Measurements from ENCODE around the gene PDE7B.

The PDE7B gene

GRCh38 chr6:135922746-135923145 lies 71.2 kb downstream of the PDE7B start:
- no peak for DNase-seq (ENCODE audit: extremely low read depth in 1 of 2, low read depth in 1 of 2)

- DNase-seq (ENCODE audit: extremely low read depth in 1 of 2, low read depth in 1 of 2) = no peak
Measured at GRCh38 chr6:135932651-135933050, 81.2 kb downstream of the PDE7B start.

DNA sequence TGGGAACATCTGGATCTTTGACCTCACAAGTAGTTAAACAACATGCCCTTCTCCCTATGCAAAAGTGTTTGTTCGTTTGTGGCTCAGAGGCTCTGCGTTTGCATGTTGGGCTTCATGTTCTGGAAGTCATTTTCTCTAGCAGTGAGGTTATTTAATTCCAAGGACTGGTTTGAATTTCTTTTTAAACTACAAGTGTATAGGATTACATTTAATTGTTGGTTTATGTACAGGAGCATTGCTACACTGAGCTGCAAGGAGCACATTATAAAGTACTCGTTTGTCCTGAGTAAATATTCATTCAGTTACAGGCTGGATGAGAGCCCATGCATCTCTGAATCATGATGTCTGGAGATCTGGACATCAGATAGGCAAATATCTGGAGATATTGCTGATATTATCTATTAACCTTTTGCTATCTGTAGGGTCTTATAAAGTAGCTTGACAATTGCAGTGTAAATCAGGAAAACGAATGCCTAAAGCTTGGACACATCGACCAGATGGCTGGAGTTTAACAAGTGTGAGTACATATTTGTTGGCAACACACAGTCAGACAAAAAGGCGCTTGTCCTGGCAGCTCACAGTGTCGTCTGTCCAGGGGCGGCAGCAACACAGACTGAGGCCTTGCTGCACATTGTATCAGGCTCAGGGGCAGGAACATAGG lies 84.6 kb downstream of the PDE7B start:
- no peak for DNase-seq (ENCODE audit: extremely low read depth in 1 of 2, low read depth in 1 of 2)

DNA sequence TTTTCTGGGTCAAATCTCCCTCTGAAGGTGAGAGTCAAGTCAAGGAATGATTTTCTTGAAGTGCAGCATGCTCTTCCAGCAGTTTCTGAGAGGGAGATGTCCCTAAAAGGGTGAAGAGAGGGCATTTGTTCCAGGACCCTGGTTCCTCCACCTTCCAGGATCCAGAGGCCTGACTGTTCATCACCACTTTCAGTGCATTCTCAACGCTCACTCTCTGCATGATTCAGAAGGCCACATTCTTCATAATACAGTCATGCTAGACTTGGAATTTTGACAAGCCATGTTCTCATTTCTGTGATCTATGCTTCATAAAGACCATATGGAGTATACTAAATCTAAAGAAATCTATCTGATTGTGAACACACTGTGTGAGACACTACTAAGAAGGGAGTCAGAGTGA lies 85.1 kb downstream of the PDE7B start:
- no peak for DNase-seq (ENCODE audit: extremely low read depth in 1 of 2, low read depth in 1 of 2)

GRCh38 chr6:135937106-135937505 lies 85.6 kb downstream of the PDE7B start:
- DNase-seq (ENCODE audit: extremely low read depth in 1 of 2, low read depth in 1 of 2) = no peak

DNA sequence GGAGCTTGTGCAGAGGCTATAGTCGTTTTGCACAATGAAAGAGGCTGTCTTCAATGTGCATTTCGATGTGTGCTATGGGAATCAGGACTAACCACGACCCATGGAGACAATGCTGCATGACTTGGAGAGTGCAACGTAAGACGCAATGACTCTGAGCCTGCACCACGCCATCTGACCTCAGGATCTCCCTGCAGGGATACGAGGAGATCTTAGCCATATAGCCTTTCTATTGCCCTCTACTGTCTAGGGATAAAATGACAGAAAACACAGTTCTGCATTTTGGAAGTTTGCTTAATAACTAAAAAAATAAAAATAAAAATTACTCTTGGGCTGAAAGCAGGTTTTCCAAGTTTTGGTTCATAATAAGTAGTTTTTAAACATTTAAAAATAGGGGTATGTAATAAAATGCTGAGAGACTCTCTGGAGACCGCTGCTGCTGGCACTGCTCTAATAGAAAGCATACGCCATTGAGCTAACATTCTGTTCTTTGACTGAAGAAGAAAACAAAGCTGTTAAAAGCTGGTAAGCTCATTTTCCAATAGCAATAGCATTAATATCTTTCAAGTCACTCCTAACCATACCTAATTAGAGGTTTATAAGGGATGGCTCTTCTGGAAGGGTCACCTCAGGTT lies 87.2 kb downstream of the PDE7B start:
- DNase-seq (ENCODE audit: extremely low read depth in 1 of 2, low read depth in 1 of 2) = no peak

DNA sequence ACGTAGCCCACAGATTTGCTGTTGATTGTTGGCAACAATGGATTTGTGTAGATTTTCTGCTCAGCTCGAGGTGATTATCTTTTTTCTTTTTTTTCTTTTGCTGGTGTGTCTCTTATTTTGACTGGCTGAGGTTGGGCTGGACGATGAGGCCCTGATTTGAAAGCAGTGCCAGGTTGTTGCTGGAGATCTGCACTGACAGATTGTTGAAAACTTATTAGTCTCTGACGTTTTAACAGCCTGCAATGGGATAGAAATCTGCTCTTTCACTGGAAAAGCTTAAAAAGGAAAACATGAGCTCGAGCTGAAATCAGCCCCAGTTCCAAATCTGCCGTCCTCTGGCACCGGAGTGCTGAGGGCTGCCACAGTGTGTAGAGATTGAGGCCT lies 87.7 kb downstream of the PDE7B start:
- DNase-seq (ENCODE audit: extremely low read depth in 1 of 2, low read depth in 1 of 2) = no peak

GRCh38 chr6:135940616-135941167 lies 89.2 kb downstream of the PDE7B start:
- no peak for DNase-seq (ENCODE audit: extremely low read depth in 1 of 2, low read depth in 1 of 2)

GRCh38 chr6:135941275-135942025 lies 89.9 kb downstream of the PDE7B start:
- DNase-seq (ENCODE audit: extremely low read depth in 1 of 2, low read depth in 1 of 2) = no peak

DNA sequence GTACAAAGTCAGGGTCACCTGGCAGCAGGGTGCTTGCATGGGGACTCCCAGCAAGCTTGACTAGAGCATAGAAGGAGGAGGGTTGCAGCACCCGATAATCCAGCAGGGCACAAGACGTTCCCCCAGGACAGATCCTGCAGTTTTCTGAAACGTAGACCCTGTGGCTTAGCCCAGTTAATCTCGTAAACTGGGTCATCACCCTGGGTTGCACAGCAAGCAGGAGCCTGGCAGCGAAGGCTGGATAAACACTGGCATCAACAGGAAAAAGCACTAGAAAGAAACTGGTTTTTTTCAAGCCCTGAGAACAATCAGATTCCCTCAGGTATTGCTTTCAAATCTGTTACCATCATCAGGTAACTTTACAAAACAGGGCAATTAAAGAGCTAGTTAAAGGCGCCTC lies 92.6 kb downstream of the PDE7B start:
- no peak for DNase-seq (ENCODE audit: extremely low read depth in 1 of 2, low read depth in 1 of 2)

- no peak for DNase-seq (ENCODE audit: extremely low read depth in 1 of 2, low read depth in 1 of 2)
Measured at GRCh38 chr6:135946674-135947073, 95.2 kb downstream of the PDE7B start.

DNA sequence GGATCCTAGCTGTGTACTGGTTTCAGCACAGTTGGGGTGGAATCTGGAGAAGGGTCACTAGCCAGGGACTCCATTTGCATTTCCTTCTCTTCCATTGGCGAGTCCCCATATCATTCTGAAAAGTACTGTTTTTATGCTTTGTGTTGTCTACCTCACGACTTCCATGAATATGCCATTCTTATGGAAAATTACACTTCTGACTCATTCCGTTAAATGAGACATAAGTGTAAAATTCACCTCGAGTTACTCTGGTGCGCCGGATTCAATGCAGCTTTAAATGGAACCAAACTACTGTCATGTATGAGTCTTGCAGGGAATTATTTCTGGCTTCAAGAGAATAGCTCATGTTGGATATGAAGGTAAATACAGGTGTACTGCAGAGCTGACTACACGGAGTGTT lies 99.2 kb downstream of the PDE7B start:
- DNase-seq (ENCODE audit: extremely low read depth in 1 of 2, low read depth in 1 of 2) = no peak

DNA sequence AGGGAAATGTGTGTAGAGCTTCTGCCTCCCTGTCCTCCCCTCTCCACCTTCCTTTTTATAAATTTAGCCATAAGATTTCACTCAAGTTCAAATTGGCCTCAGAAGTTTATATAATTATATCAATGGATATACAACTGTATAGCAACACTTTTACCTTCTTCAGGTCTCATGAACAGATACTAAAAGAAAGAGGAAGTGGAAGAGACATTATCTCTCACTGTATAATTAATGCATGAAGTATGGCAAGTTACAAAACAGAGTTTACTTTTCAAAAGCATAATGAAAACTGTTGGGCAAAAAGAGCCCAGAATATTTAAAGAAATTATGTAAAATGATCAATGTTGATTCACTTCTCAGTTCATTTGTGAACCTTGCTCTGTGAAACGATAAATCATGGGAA lies 99.7 kb downstream of the PDE7B start:
- DNase-seq (ENCODE audit: extremely low read depth in 1 of 2, low read depth in 1 of 2) = no peak

GRCh38 chr6:135953818-135954217 lies 102.3 kb downstream of the PDE7B start:
- no peak for DNase-seq (ENCODE audit: extremely low read depth in 1 of 2, low read depth in 1 of 2)

- no peak for DNase-seq (ENCODE audit: extremely low read depth in 1 of 2, low read depth in 1 of 2)
Measured at GRCh38 chr6:135955099-135955498, 103.6 kb downstream of the PDE7B start.

DNA sequence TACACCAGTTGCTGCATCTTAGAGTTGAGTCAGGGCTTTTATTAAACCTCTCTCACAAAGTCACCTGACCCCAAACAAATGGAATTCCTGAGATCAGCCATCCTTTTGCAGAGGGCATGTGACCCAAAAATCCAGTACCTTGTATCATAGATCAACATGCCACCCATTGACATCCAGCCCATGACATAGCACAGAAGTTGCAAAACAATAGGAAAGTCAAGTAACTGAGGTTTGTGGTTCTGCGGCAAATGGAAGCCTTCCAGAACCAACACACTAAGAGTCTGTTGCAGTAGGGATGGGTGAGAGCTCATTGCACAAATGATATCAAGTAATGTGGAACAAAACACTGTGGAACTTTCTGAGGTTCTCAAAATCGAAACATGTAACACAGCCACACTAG lies 111.2 kb downstream of the PDE7B start:
- DNase-seq (ENCODE audit: extremely low read depth in 1 of 2, low read depth in 1 of 2) = no peak

DNA sequence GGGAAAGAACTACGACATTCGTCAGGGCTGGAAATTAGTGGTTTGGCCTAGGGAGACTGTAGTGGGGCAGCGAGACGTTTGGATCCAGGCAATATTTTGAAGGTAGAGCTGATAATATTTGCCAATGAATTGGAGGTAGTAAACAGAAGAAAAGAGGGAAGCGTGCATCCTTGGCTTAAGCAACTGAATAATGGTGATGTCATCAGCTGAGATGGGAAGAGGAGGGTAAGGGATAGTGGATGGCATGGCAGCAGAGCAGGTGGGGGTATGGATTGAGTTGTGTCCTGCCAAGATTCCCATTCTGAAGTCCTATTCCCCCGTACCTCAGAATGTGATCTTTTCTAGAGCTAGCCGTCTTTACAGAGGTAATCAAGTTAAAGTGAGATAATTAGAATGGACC lies 119.2 kb downstream of the PDE7B start:
- no peak for DNase-seq (ENCODE audit: extremely low read depth in 1 of 2, low read depth in 1 of 2)

DNA sequence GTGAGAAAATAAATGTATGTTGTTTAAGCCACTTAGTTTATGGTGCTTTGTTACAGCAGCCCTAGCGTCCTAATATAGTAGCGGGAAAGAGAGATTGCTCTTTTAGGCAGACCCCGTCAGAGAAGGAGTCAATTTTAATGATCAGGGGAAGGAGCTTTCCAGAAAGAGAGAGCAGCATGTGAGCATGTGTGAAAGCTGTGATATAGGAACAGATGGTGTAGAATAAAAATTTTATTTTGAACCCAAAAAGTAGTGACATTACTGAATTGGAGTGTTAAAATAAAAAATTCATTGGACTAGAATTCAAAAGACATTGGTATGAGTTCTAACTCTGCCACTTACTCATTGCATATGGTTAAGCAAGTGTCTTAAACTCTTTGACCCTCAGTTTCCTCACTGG lies 119.8 kb downstream of the PDE7B start:
- no peak for DNase-seq (ENCODE audit: extremely low read depth in 1 of 2, low read depth in 1 of 2)

GRCh38 chr6:135972150-135972549 lies 120.6 kb downstream of the PDE7B start:
- DNase-seq (ENCODE audit: extremely low read depth in 1 of 2, low read depth in 1 of 2) = no peak

GRCh38 chr6:135972586-135972985 lies 121.1 kb downstream of the PDE7B start:
- no peak for DNase-seq (ENCODE audit: extremely low read depth in 1 of 2, low read depth in 1 of 2)

GRCh38 chr6:135974426-135974825 lies 122.9 kb downstream of the PDE7B start:
- DNase-seq (ENCODE audit: extremely low read depth in 1 of 2, low read depth in 1 of 2) = no peak

GRCh38 chr6:135976585-135976984 lies 125.1 kb downstream of the PDE7B start:
- no peak for DNase-seq (ENCODE audit: extremely low read depth in 1 of 2, low read depth in 1 of 2)

Data from activated CD8-positive, alpha-beta memory T cell treated with anti-CD3 and anti-CD28 coated beads for 1 hour (primary cell).